Measurements from ENCODE around the gene ITGB5.

DNA sequence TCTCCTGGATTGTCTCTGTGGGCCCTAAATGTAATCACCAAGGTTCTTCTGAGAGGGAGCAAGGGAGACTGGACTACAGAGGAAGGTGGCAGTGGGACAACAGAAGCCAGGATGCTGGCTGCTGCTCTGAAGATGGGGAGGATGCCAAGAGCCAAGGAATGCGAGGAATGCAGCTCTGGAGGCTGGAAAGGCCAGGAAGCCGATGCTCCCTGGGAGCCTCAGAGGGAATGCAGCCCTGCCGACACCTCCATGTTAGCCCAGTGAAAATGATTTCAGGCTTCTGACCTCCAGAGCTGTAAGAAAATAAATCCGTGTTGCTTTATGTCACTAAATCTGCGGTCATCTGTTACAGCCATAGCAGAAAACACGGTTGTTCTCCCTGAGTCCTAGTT lies 112.8 kb downstream of the ITGB5 start:
- TF ChIP-seq CTCF (conservative IDR thresholded peaks at IDR 0.05; ENCODE audit: low read length): no peak
- no peak for TF ChIP-seq EZH2phosphoT487 (IDR thresholded peaks at IDR 0.05; ENCODE audit: borderline replicate concordance, low read depth, low read length)
